Trophoblast cell (in vitro differentiated cells and primary cell): Measurements from ENCODE around the gene AKNA.
"Not testable (repeated sequence)": the region's sequence is repeated elsewhere in the genome, so short reads cannot be mapped to it uniquely, and the experiment has no call there.

Experiments used
- DNase-seq, 2 donors: peaks; one replicate each; pipeline ENCODE4 v3.0.0-alpha.2; 2016
- H2AFZ ChIP-seq: 2 replicates; pipeline ENCODE4 v1.6.1; 2013; ENCODE audit warnings: low read length, moderate library complexity, mild to moderate bottlenecking; ENCODE audit not compliant: insufficient read depth, poor library complexity
- H2AK5ac ChIP-seq: 2 replicates; pipeline ENCODE4 v1.6.1; 2013; ENCODE audit warnings: mild to moderate bottlenecking, low read length
- H2BK120ac ChIP-seq: 2 replicates; pipeline ENCODE4 v1.6.1; 2013; ENCODE audit warnings: low read length, mild to moderate bottlenecking, moderate library complexity; ENCODE audit not compliant: insufficient read depth, poor library complexity
- H2BK12ac ChIP-seq: 2 replicates; pipeline ENCODE4 v1.6.1; 2013; ENCODE audit warnings: mild to moderate bottlenecking, low read length, moderate library complexity
- H2BK5ac ChIP-seq: 2 replicates; pipeline ENCODE4 v1.6.1; 2013; ENCODE audit warnings: low read length, low read depth, moderate library complexity, mild to moderate bottlenecking; ENCODE audit not compliant: poor library complexity
- H3K14ac ChIP-seq: 2 replicates; pipeline ENCODE4 v1.6.1; 2013; ENCODE audit warnings: mild to moderate bottlenecking, low read length
- H3K18ac ChIP-seq: 2 replicates; pipeline ENCODE4 v1.6.1; 2013; ENCODE audit warnings: mild to moderate bottlenecking, low read length
- H3K23ac ChIP-seq: 2 replicates; pipeline ENCODE4 v1.6.1; 2013; ENCODE audit warnings: low read length
- H3K27ac ChIP-seq: 2 replicates; pipeline ENCODE4 v1.5.1; 2013; ENCODE audit warnings: low read depth, mild to moderate bottlenecking, inconsistent platforms, low read length, moderate library complexity
- H3K27me3 ChIP-seq: 2 replicates; pipeline ENCODE4 v1.6.1; 2013; ENCODE audit warnings: inconsistent platforms, mild to moderate bottlenecking, low read length, moderate library complexity; ENCODE audit not compliant: insufficient read depth
- H3K36me3 ChIP-seq, 2 experiments: 1 replicate in 1 of 2; 2 replicates in 1 of 2; pipeline ENCODE4 v1.6.1; 2013; ENCODE audit warnings: low read length in 2 of 2, mild to moderate bottlenecking in 2 of 2, moderate library complexity in 1 of 2; ENCODE audit not compliant: insufficient read depth in 2 of 2, control insufficient read depth in 1 of 2
- H3K4ac ChIP-seq: 2 replicates; pipeline ENCODE4 v1.6.1; 2013; ENCODE audit warnings: low read depth, mild to moderate bottlenecking, low read length, moderate library complexity
- H3K4me1 ChIP-seq, 2 experiments: 1 replicate in 1 of 2; 2 replicates in 1 of 2; pipeline ENCODE4 v1.6.1; 2013; ENCODE audit warnings: low read length in 2 of 2, mild to moderate bottlenecking in 2 of 2, moderate library complexity in 1 of 2; ENCODE audit not compliant: insufficient read depth in 2 of 2, control insufficient read depth in 1 of 2
- H3K4me2 ChIP-seq: 2 replicates; pipeline ENCODE4 v1.6.1; 2013; ENCODE audit warnings: inconsistent platforms, mild to moderate bottlenecking, low read length, moderate library complexity
- H3K4me3 ChIP-seq: 2 replicates; pipeline ENCODE4 v1.5.1; 2013; ENCODE audit warnings: mild to moderate bottlenecking, low read depth, low read length, inconsistent platforms
- H3K79me1 ChIP-seq: one replicate; pipeline ENCODE4 v1.6.1; 2013; ENCODE audit warnings: low read length
- H3K79me2 ChIP-seq: 2 replicates; pipeline ENCODE4 v1.6.1; 2013; ENCODE audit warnings: low read length, mild to moderate bottlenecking; ENCODE audit not compliant: control insufficient read depth, insufficient read depth, poor library complexity
- H3K9ac ChIP-seq: 2 replicates; pipeline ENCODE4 v1.6.1; 2013; ENCODE audit warnings: mild to moderate bottlenecking, low read length
- H3K9me3 ChIP-seq: 2 replicates; pipeline ENCODE4 v1.6.1; 2013; ENCODE audit warnings: low read depth, mild to moderate bottlenecking, control low read depth, inconsistent platforms, low read length; ENCODE audit not compliant: insufficient read depth
- H4K12ac ChIP-seq: 2 replicates; pipeline ENCODE4 v1.6.1; 2013; ENCODE audit warnings: low read depth, mild to moderate bottlenecking, low read length, moderate library complexity
- H4K8ac ChIP-seq: 2 replicates; pipeline ENCODE4 v1.6.1; 2013; ENCODE audit warnings: low read depth, mild to moderate bottlenecking, low read length, moderate library complexity
- H4K91ac ChIP-seq: one replicate; pipeline ENCODE4 v1.6.1; 2013; ENCODE audit warnings: low read depth, mild to moderate bottlenecking, low read length, moderate library complexity
- WGBS: extraction: QIAGEN DNeasy Blood & Tissue Kit; methylation state at CpG from one replicate; pipeline ENCODE4 v1.1.7; 2013; ENCODE audit warnings: missing lambda C conversion rate; ENCODE audit not compliant: insufficient read length, insufficient coverage; ENCODE audit errors: extremely low coverage; 5-methylcytosine and 5-hydroxymethylcytosine counted together

Gene AKNA

DNA sequence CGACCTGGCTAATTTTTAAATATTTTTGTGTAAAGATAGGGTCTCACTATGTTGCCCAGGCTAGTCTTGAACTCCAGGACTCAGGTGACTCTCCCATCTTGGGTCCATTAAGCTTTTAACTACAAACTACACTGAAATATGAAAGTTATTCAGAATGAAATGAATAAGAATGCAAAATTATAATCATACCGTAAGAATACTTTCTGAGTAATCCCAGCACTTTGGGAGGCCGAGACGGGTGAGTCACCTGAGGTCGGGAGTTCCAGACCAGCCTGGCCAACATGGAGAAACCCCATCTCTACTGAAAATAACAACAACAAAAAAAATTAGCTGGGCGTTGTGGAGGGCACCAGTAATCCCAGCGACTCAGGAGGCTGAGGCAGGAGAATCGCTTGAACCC is 66.0 kb downstream of the AKNA start:
- H3K79me1 ChIP-seq = no peaks in the 10 kb centered on the region
- H3K36me3 ChIP-seq = no peaks in the 10 kb centered on the region
- no peak overlapping the region for H3K18ac ChIP-seq
- no peak overlapping the region for H3K4ac ChIP-seq
- no peaks in the 10 kb centered on the region for H3K79me2 ChIP-seq
- no peak overlapping the region for H2BK12ac ChIP-seq
- no peak overlapping the region for H3K4me2 ChIP-seq
- H2BK120ac ChIP-seq = no peak overlapping the region
- peak; percentile 63 to 70 for DNase-seq
- no peak overlapping the region for H4K8ac ChIP-seq
- no peak overlapping the region for H3K27ac ChIP-seq
- no peak overlapping the region for H3K9ac ChIP-seq
- H2AFZ ChIP-seq = no peak overlapping the region
- no peaks in the 10 kb centered on the region for H3K9me3 ChIP-seq
- no CpG with 5 or more reads among the region's 8 CpGs for WGBS
- H4K91ac ChIP-seq = no peak overlapping the region
- H3K4me3 ChIP-seq = no peak overlapping the region
- no peak overlapping the region for H4K12ac ChIP-seq
- H2AK5ac ChIP-seq = no peak overlapping the region
- no peaks in the 10 kb centered on the region for H3K27me3 ChIP-seq
- H3K4me1 ChIP-seq = peaks cover 1 to 2% of the 10 kb centered on the region in 2 experiments
- H3K14ac ChIP-seq = no peak overlapping the region
- no peak overlapping the region for H2BK5ac ChIP-seq
- no peak overlapping the region for H3K23ac ChIP-seq

DNA sequence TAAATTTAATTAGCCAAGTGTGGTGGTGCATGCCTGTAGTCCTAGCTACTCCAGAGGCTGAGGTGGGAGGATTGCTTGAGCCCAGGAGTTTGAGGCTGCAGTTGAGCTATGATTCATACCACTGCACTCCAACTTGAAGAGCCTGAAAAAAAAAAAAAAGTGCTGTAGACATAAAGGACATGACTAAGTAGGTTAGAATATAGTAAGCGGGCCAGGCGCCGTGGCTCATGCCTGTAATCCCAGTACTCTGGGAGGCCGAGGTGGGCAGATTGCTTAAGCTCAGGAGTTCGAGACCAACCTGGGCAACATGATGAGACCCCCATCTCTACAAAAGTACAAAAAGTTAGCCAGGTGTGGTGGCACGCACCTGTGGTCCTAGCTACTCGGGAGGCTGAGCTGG is 67.1 kb downstream of the AKNA start:
- H2AK5ac ChIP-seq, H3K4me3 ChIP-seq, H3K14ac ChIP-seq, H3K23ac ChIP-seq, H3K27me3 ChIP-seq, H3K4me2 ChIP-seq, H2BK12ac ChIP-seq, H3K27ac ChIP-seq, H3K79me2 ChIP-seq, H3K18ac ChIP-seq, H3K9ac ChIP-seq, H4K91ac ChIP-seq, H3K9me3 ChIP-seq, H3K4me1 ChIP-seq, H3K36me3 ChIP-seq, H3K4ac ChIP-seq, H2BK5ac ChIP-seq, H2AFZ ChIP-seq, H4K12ac ChIP-seq, H2BK120ac ChIP-seq, H4K8ac ChIP-seq, H3K79me1 ChIP-seq: not testable (repeated sequence)
- peak; percentile 74 to 78 for DNase-seq
- WGBS = no CpG with 5 or more reads among the region's 7 CpGs

DNA sequence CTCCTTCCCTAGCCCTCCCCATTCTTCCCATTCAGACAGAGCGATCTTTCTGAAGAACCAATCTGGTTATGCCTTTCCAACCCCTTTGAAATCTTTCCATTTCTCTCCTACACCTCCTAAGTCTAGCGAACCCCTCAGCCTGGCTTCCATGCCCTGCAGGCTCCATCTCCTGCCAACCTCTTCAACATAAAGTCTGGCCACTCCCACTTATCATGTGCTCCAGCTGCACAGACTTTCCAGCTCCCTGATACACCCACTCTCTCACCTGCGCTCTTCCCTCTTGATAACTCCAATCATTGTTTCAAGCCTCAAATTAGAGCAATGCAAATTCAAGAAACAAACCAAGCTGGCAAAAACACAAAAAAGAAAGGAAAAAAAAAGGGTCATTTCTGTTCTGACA is 68.6 kb downstream of the AKNA start:
- no CpG with 5 or more reads among the region's 3 CpGs for WGBS
- Histone ChIP-seq H2BK120ac (no peak overlapping the region), H4K91ac (no peak overlapping the region), H3K4me1 (peaks cover 2 to 4% of the 10 kb centered on the region in 2 experiments), H2AK5ac (no peak overlapping the region), H3K4me2 (no peak overlapping the region), H3K14ac (no peak overlapping the region), H3K4me3 (no peak overlapping the region), H3K4ac (no peak overlapping the region), H3K79me2 (no peaks in the 10 kb centered on the region), H2AFZ (no peak overlapping the region), H3K79me1 (no peaks in the 10 kb centered on the region), H3K18ac (no peak overlapping the region), H3K23ac (no peak overlapping the region), H3K36me3 (no peaks in the 10 kb centered on the region), H3K27ac (no peak overlapping the region), H2BK5ac (no peak overlapping the region), H2BK12ac (no peak overlapping the region), H4K12ac (no peak overlapping the region), H4K8ac (no peak overlapping the region), H3K27me3 (no peaks in the 10 kb centered on the region), H3K9me3 (no peaks in the 10 kb centered on the region), H3K9ac (no peak overlapping the region)
- no peak for DNase-seq

DNA sequence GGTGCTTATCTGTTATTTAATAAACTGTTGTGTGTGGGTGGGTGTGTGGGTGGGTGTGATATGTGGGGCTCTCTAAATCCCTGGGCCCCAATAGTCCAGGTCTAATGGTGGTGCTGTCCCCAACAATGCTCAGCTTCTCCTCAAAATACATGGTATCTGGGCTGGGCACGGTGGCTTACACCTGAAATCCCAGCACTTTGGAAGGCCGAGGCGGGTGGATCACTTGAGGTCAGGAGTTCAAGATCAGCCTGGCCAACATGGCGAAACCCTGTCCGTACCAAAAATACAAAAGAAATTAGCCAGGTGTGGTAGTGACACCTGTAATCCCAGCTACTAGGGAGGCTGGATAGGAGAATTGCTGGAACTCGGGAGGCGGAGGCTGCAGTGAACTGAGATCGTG is 69.4 kb downstream of the AKNA start:
- no peak overlapping the region for H3K4ac ChIP-seq
- H2AK5ac ChIP-seq = no peak overlapping the region
- H3K18ac ChIP-seq = no peak overlapping the region
- H3K23ac ChIP-seq = no peak overlapping the region
- no peaks in the 10 kb centered on the region for H3K9me3 ChIP-seq
- WGBS = no CpG with 5 or more reads among the region's 8 CpGs
- H3K79me1 ChIP-seq = no peaks in the 10 kb centered on the region
- H3K27me3 ChIP-seq = no peaks in the 10 kb centered on the region
- no peak overlapping the region for H3K4me2 ChIP-seq
- no peak overlapping the region for H3K27ac ChIP-seq
- H4K91ac ChIP-seq = no peak overlapping the region
- no peak overlapping the region for H3K9ac ChIP-seq
- no peak overlapping the region for H4K12ac ChIP-seq
- peaks cover 2 to 4% of the 10 kb centered on the region in 2 experiments for H3K4me1 ChIP-seq
- H3K14ac ChIP-seq = no peak overlapping the region
- H4K8ac ChIP-seq = no peak overlapping the region
- H2BK12ac ChIP-seq = no peak overlapping the region
- H2AFZ ChIP-seq = no peak overlapping the region
- DNase-seq = no peak
- no peaks in the 10 kb centered on the region for H3K36me3 ChIP-seq
- no peak overlapping the region for H2BK5ac ChIP-seq
- H3K79me2 ChIP-seq = no peaks in the 10 kb centered on the region
- no peak overlapping the region for H3K4me3 ChIP-seq
- no peak overlapping the region for H2BK120ac ChIP-seq
